Colonic mucosa (tissue), 4 donors: ENCODE measurements around the gene CENPM. TPM values are rescaled to one million over a fixed set of nuclear protein-coding genes. Genes with fewer than 3 reads are reported as not detected.

Source experiments
- DNase-seq: peaks from one replicate; pipeline ENCODE4 v3.0.0-alpha.2; 2020
- H3K27ac ChIP-seq: fragments of 200-600 bp; one replicate; pipeline ENCODE4 v1.8.0; 2021
- H3K27me3 ChIP-seq: fragments of 200-600 bp; one replicate; pipeline ENCODE4 v1.8.0; 2021
- H3K36me3 ChIP-seq: fragments of 200-600 bp; one replicate; pipeline ENCODE4 v1.8.0; 2021
- H3K4me1 ChIP-seq: fragments of 200-600 bp; one replicate; pipeline ENCODE4 v1.8.0; 2021; ENCODE audit warnings: mild to moderate bottlenecking
- H3K4me3 ChIP-seq: fragments of 200-600 bp; one replicate; pipeline ENCODE4 v1.8.0; 2021
- H3K9ac ChIP-seq, 2 donors: one replicate each; pipeline ENCODE4 v1.7.0; 2013; ENCODE audit warnings: control low read depth in 2 of 2, low read depth in 2 of 2, low read length in 2 of 2
- H3K9me3 ChIP-seq: fragments of 200-600 bp; one replicate; pipeline ENCODE4 v1.8.0; 2021
- CTCF ChIP-seq: fragments of 200-600 bp; IDR thresholded peaks from one replicate; pipeline ENCODE4 v1.8.0; 2022; ENCODE audit warnings: antibody characterized with exemption, mild to moderate bottlenecking
- intact Hi-C: fragments of 100-400 bp; cut with DNase I; formaldehyde crosslinking; loops from one replicate; pipeline ENCODE4 v1.14.1; 2022
- total RNA-seq, 2 donors: library from RNA; stranded (reverse); fragmentation: NEBNext Ultra II Directional in 1 of 2; extraction: Animal tissue kit (Norgen Biotek cat#: 25700) in 1 of 2; gene quantifications; one replicate each; pipeline ENCODE4 v1.2.1, GENCODE V29; 2021
- donor health status: healthy.
- donor health status: DM: no; HTN: no; CAD: no.
- donor health status: DM: no; HTN: no; CAD: no.

CENPM gene
- total RNA-seq, 2 donors from 2014 or later = 13.7 to 64.3 TPM

GRCh38 chr22:41976961-41977566 lies 30.1 kb upstream of the CENPM start:
- peak overlapping the region; percentile 35 for H3K4me3 ChIP-seq
- no peaks in the 10 kb centered on the region for H3K36me3 ChIP-seq
- no peaks in the 10 kb centered on the region for H3K9me3 ChIP-seq
- H3K9ac ChIP-seq = peak overlapping the region in 1 of 2 donors; percentile 35
- TF ChIP-seq CTCF = no peak
- intact Hi-C loops = loop anchor here (10.0 kb wide), 1 partner anchor 458 kb away; the partner anchor contains the start of gene NFAM1
- H3K27ac ChIP-seq = no peak overlapping the region
- no peak for DNase-seq
- H3K27me3 ChIP-seq = peaks cover 27% of the 10 kb centered on the region
- no peaks in the 10 kb centered on the region for H3K4me1 ChIP-seq

GRCh38 chr22:41976070-41976901 lies 29.3 kb upstream of the CENPM start:
- no peaks in the 10 kb centered on the region for H3K9me3 ChIP-seq
- no peaks in the 10 kb centered on the region for H3K4me1 ChIP-seq
- no peak overlapping the region for H3K9ac ChIP-seq
- H3K36me3 ChIP-seq = no peaks in the 10 kb centered on the region
- no peak overlapping the region for H3K27ac ChIP-seq
- H3K4me3 ChIP-seq = peak overlapping the region; percentile 41
- peaks cover 27% of the 10 kb centered on the region for H3K27me3 ChIP-seq
- DNase-seq = peak; percentile 38
- TF ChIP-seq CTCF = no peak
- intact Hi-C loops = loop anchor here (10.0 kb wide), 1 partner anchor 459 kb away; the partner anchor contains the start of gene NFAM1

GRCh38 chr22:41975299-41976069 lies 28.5 kb upstream of the CENPM start:
- intact Hi-C loops = loop anchor here (10.0 kb wide), 1 partner anchor 459 kb away; the partner anchor contains the start of gene NFAM1
- no peaks in the 10 kb centered on the region for H3K36me3 ChIP-seq
- DNase-seq = no peak
- H3K4me1 ChIP-seq = no peaks in the 10 kb centered on the region
- no peak overlapping the region for H3K4me3 ChIP-seq
- H3K27me3 ChIP-seq = peaks cover 27% of the 10 kb centered on the region
- H3K9me3 ChIP-seq = no peaks in the 10 kb centered on the region
- H3K27ac ChIP-seq = no peak overlapping the region
- no peak for TF ChIP-seq CTCF
- H3K9ac ChIP-seq = no peak overlapping the region

GRCh38 chr22:41974691-41975290 lies 27.8 kb upstream of the CENPM start:
- H3K9me3 ChIP-seq = no peaks in the 10 kb centered on the region
- H3K36me3 ChIP-seq = no peaks in the 10 kb centered on the region
- H3K9ac ChIP-seq = no peak overlapping the region
- no peak for TF ChIP-seq CTCF
- DNase-seq = no peak
- intact Hi-C loops = loop anchor here (10.0 kb wide), 1 partner anchor 460 kb away; the partner anchor contains the start of gene NFAM1
- no peaks in the 10 kb centered on the region for H3K4me1 ChIP-seq
- H3K27ac ChIP-seq = no peak overlapping the region
- peaks cover 27% of the 10 kb centered on the region for H3K27me3 ChIP-seq
- no peak overlapping the region for H3K4me3 ChIP-seq

GRCh38 chr22:41971431-41971830 lies 24.5 kb upstream of the CENPM start:
- H3K9ac ChIP-seq = no peak overlapping the region
- peaks cover 13% of the 10 kb centered on the region for H3K27me3 ChIP-seq
- intact Hi-C loops = loop anchor here (10.0 kb wide), 1 partner anchor 463 kb away; the partner anchor contains the start of gene NFAM1
- H3K36me3 ChIP-seq = no peaks in the 10 kb centered on the region
- H3K27ac ChIP-seq = no peak overlapping the region
- no peak overlapping the region for H3K4me3 ChIP-seq
- H3K9me3 ChIP-seq = no peaks in the 10 kb centered on the region
- no peaks in the 10 kb centered on the region for H3K4me1 ChIP-seq
- TF ChIP-seq CTCF = no peak
- DNase-seq = no peak
